IMR-90 (cell line): ENCODE measurements around the gene SLC25A33. TPM values are rescaled to one million over a fixed set of nuclear protein-coding genes. Genes with fewer than 3 reads are reported as not detected.

Experiments
- ATAC-seq: fragments of 200-7000 bp; cut with Tn5 transposase; 2 replicates; pipeline ENCODE4 v1.9.1; 2020; ENCODE audit warnings: low read depth, mild to moderate bottlenecking, moderate library complexity
- BruUV-seq: library from RNA; stranded (reverse); fragments of 400-500 nt; replicated peaks from 2 replicates; lab custom pipeline; 2021; lab: Mats Ljungman, UMichigan
- CTCF ChIA-PET: fragments of 300-600 bp; formaldehyde crosslinking; extraction: SDS; loops from one replicate; lab custom pipeline; 2021; ENCODE audit warnings: antibody characterized with exemption; lab: Yijun Ruan, JAX
- POLR2A ChIA-PET: fragments of 300-600 bp; sonication (Branson Sonifier 250); formaldehyde crosslinking; loops from one replicate; lab custom pipeline; 2022; ENCODE audit warnings: antibody characterized with exemption; ENCODE audit not compliant: unreplicated experiment; lab: Charles Lee
- DNase-seq: peaks from one replicate; pipeline ENCODE4 v3.0.0; 2013
- H2AFZ ChIP-seq: replicated peaks from 2 replicates; pipeline ENCODE3; 2013; ENCODE audit warnings: low read length, mild to moderate bottlenecking; ENCODE audit not compliant: poor library complexity
- H2AK5ac ChIP-seq: 2 replicates; pipeline ENCODE4 v1.6.1; 2013; ENCODE audit warnings: low read depth, low read length, inconsistent platforms
- H2AK9ac ChIP-seq: replicated peaks from 2 replicates; pipeline ENCODE3; 2013; ENCODE audit warnings: mild to moderate bottlenecking, low read depth, low read length, moderate library complexity; ENCODE audit not compliant: poor library complexity
- H2BK120ac ChIP-seq: 2 replicates; pipeline ENCODE4 v1.6.1; 2013; ENCODE audit warnings: low read depth, low read length, inconsistent platforms
- H2BK15ac ChIP-seq: 3 replicates; pipeline ENCODE4 v1.6.1; 2013; ENCODE audit warnings: low read depth, low read length, inconsistent platforms
- H2BK20ac ChIP-seq: 2 replicates; pipeline ENCODE4 v1.6.1; 2013; ENCODE audit warnings: low read depth, mild to moderate bottlenecking, inconsistent platforms, low read length, moderate library complexity
- H2BK5ac ChIP-seq: 2 replicates; pipeline ENCODE4 v1.6.1; 2013; ENCODE audit warnings: mild to moderate bottlenecking, low read depth, low read length, inconsistent platforms; ENCODE audit not compliant: poor library complexity, severe bottlenecking
- H3K14ac ChIP-seq: replicated peaks from 2 replicates; pipeline ENCODE4 v1.6.1; 2013; ENCODE audit warnings: low read depth, low read length, inconsistent platforms
- H3K18ac ChIP-seq: 2 replicates; pipeline ENCODE4 v1.6.1; 2013; ENCODE audit warnings: low read depth, low read length, control low read depth
- H3K23ac ChIP-seq: 2 replicates; pipeline ENCODE4 v1.6.1; 2013; ENCODE audit warnings: low read depth, low read length, inconsistent platforms
- H3K27ac ChIP-seq: 2 replicates; pipeline ENCODE4 v1.5.1; 2013; ENCODE audit warnings: mild to moderate bottlenecking, control low read depth, low read length; ENCODE audit not compliant: insufficient read depth
- H3K27me3 ChIP-seq: 2 replicates; pipeline ENCODE4 v1.6.1; 2013; ENCODE audit warnings: low read length; ENCODE audit not compliant: control insufficient read depth, insufficient read depth
- H3K36me3 ChIP-seq: 2 replicates; pipeline ENCODE4 v1.6.1; 2013; ENCODE audit warnings: low read length, mixed read lengths; ENCODE audit not compliant: control insufficient read depth, insufficient read depth
- H3K4ac ChIP-seq: 2 replicates; pipeline ENCODE4 v1.6.1; 2013; ENCODE audit warnings: low read depth, low read length, inconsistent platforms
- H3K4me1 ChIP-seq: 2 replicates; pipeline ENCODE4 v1.6.1; 2013; ENCODE audit warnings: low read length, mixed read lengths; ENCODE audit not compliant: control insufficient read depth, insufficient read depth
- H3K4me2 ChIP-seq: 2 replicates; pipeline ENCODE4 v1.6.1; 2013; ENCODE audit warnings: low read depth, mild to moderate bottlenecking, control low read depth, low read length, moderate library complexity
- H3K4me3 ChIP-seq: 2 replicates; pipeline ENCODE4 v1.5.1; 2013; ENCODE audit warnings: low read depth, mild to moderate bottlenecking, control low read depth, low read length, moderate library complexity; ENCODE audit not compliant: insufficient read depth
- H3K56ac ChIP-seq: 2 replicates; pipeline ENCODE4 v1.6.1; 2013; ENCODE audit warnings: low read length, inconsistent platforms; ENCODE audit not compliant: insufficient read depth; ENCODE audit errors: extremely low read depth
- H3K79me1 ChIP-seq, 2 experiments: 2 replicates each; pipeline ENCODE4 v1.6.1; 2013; ENCODE audit warnings: low read length in 2 of 2, inconsistent platforms in 1 of 2, low read depth in 1 of 2
- H3K9ac ChIP-seq: 2 replicates; pipeline ENCODE4 v1.6.1; 2013; ENCODE audit warnings: low read depth, low read length, control low read depth
- H3K9me1 ChIP-seq: 2 replicates; pipeline ENCODE4 v1.6.1; 2013; ENCODE audit warnings: low read length, inconsistent platforms; ENCODE audit not compliant: insufficient read depth
- H3K9me3 ChIP-seq: 2 replicates; pipeline ENCODE4 v1.6.1; 2013; ENCODE audit warnings: low read length; ENCODE audit not compliant: control insufficient read depth, insufficient read depth
- H4K20me1 ChIP-seq: 2 replicates; pipeline ENCODE4 v1.6.1; 2013; ENCODE audit warnings: low read length, inconsistent platforms; ENCODE audit not compliant: insufficient read depth
- H4K5ac ChIP-seq: 2 replicates; pipeline ENCODE4 v1.6.1; 2013; ENCODE audit warnings: mild to moderate bottlenecking, low read depth, low read length, control low read depth
- H4K8ac ChIP-seq, 2 experiments: 2 replicates each; pipeline ENCODE4 v1.6.1; 2013; ENCODE audit warnings: low read depth in 2 of 2, low read length in 2 of 2, control low read depth in 1 of 2, inconsistent platforms in 1 of 2
- H4K91ac ChIP-seq: 2 replicates; pipeline ENCODE4 v1.6.1; 2013; ENCODE audit warnings: low read depth, low read length, inconsistent platforms; ENCODE audit not compliant: insufficient read depth
- BHLHE40 ChIP-seq: fragments of 150-350 bp; IDR thresholded peaks from 2 replicates; pipeline ENCODE4 v1.6.1; 2016; ENCODE audit warnings: mild to moderate bottlenecking, low read depth, low read length
- CEBPB ChIP-seq: IDR thresholded peaks from 2 replicates; pipeline ENCODE4 v1.6.1; 2012; ENCODE audit warnings: low read depth, low read length, improper control_type of control experiment
- CHD1 ChIP-seq: IDR thresholded peaks from 2 replicates; pipeline ENCODE4 v1.6.1; 2012; ENCODE audit warnings: low read depth, low read length, improper control_type of control experiment
- CTCF ChIP-seq: conservative IDR thresholded peaks from 2 replicates; pipeline ENCODE4 v1.5.1; 2012; ENCODE audit warnings: mild to moderate bottlenecking, low read depth, low read length, improper control_type of control experiment
- FOS ChIP-seq: fragments of 150-350 bp; IDR thresholded peaks from 2 replicates; pipeline ENCODE4 v1.6.1; 2016; ENCODE audit warnings: low read depth, low read length
- MAFK ChIP-seq: IDR thresholded peaks from 2 replicates; pipeline ENCODE4 v1.6.1; 2012; ENCODE audit warnings: low read depth, low read length, improper control_type of control experiment
- MAZ ChIP-seq: IDR thresholded peaks from 2 replicates; pipeline ENCODE4 v1.6.1; 2012; ENCODE audit warnings: low read depth, mild to moderate bottlenecking, low read length, improper control_type of control experiment, moderate library complexity, borderline replicate concordance
- MXI1 ChIP-seq: IDR thresholded peaks from 2 replicates; pipeline ENCODE4 v1.6.1; 2012; ENCODE audit warnings: low read depth, mild to moderate bottlenecking, low read length, moderate library complexity, borderline replicate concordance
- NFE2L2 ChIP-seq: fragments of 150-350 bp; IDR thresholded peaks from 2 replicates; pipeline ENCODE4 v1.6.1; 2016; ENCODE audit warnings: low read depth, mild to moderate bottlenecking, low read length
- POLR2A ChIP-seq: IDR thresholded peaks from 2 replicates; pipeline ENCODE4 v1.6.1; 2012; ENCODE audit warnings: mild to moderate bottlenecking, low read depth, low read length
- RAD21 ChIP-seq: IDR thresholded peaks from 2 replicates; pipeline ENCODE4 v1.6.1; 2012; ENCODE audit warnings: low read length, improper control_type of control experiment
- RCOR1 ChIP-seq: IDR thresholded peaks from 2 replicates; pipeline ENCODE4 v1.6.1; 2012; ENCODE audit warnings: mild to moderate bottlenecking, low read length, improper control_type of control experiment; ENCODE audit not compliant: insufficient replicate concordance
- RFX5 ChIP-seq: IDR thresholded peaks from 2 replicates; pipeline ENCODE4 v1.8.0; 2012; ENCODE audit warnings: low read depth, mild to moderate bottlenecking, low read length, moderate library complexity
- SMC3 ChIP-seq: fragments of 150-350 bp; IDR thresholded peaks from 2 replicates; pipeline ENCODE4 v1.6.1; 2016; ENCODE audit warnings: low read depth, mild to moderate bottlenecking, antibody characterized with exemption, low read length, moderate library complexity
- USF2 ChIP-seq: fragments of 150-350 bp; IDR thresholded peaks from 2 replicates; pipeline ENCODE4 v1.6.1; 2017; ENCODE audit warnings: mild to moderate bottlenecking, antibody characterized with exemption, low read length, low read depth
- WGBS, 2 experiments: methylation state at CpG; one replicate each; pipeline versions ENCODE4 v1.1.5 to v1.1.7; 2013; ENCODE audit warnings: missing lambda C conversion rate in 2 of 2; ENCODE audit not compliant: insufficient read length in 1 of 2; ENCODE audit errors: extremely low coverage in 2 of 2; 5-methylcytosine and 5-hydroxymethylcytosine counted together
- dilution Hi-C: fragments of 300-500 bp; cut with HindIII; formaldehyde crosslinking; loops from one replicate; pipeline ENCODE4 v1.14.3; 2018; ENCODE audit warnings: low sequenced_read_pairs; ENCODE audit not compliant: unreplicated experiment
- in situ Hi-C: fragments of 300-500 bp; cut with MboI; formaldehyde crosslinking; loops from 3 replicates; pipeline ENCODE4 v1.14.3; 2019; ENCODE audit warnings: low sequenced_read_pairs, inconsistent platforms, mixed read lengths
- intact Hi-C: fragments of 100-400 bp; cut with micrococcal nuclease; formaldehyde crosslinking; loops from 2 replicates; pipeline ENCODE4 v1.10.0; 2022
- polyA plus RNA-seq, 3 experiments: library from polyadenylated mRNA; depleted of rRNA; stranded (reverse); fragments of >200 nt; gene quantifications; 2 replicates each; pipeline ENCODE4 v1.2.3, GENCODE V29; 2012; ENCODE audit warnings: low replicate concordance in 1 of 3
- total RNA-seq: library from RNA; depleted of rRNA; stranded (reverse); fragments of >200 nt; gene quantifications from 2 replicates; pipeline ENCODE4 v1.2.3, GENCODE V29; 2012
- TF ChIP-seq, protein P1 (sequence below): fragments of 150-350 bp; IDR thresholded peaks from 2 replicates; pipeline ENCODE4 v1.6.1; 2016; ENCODE audit warnings: low read depth, mild to moderate bottlenecking, low read length, moderate library complexity, borderline replicate concordance

Gene SLC25A33
- total and polyA plus RNA-seq, 2 of the 4 experiments (the other 2 are of a cell fraction), result 2.5 to 3.0 TPM

GRCh38 chr1:9609998-9610397 lies 70.7 kb downstream of the SLC25A33 start:
- Histone ChIP-seq H2BK15ac (no peak overlapping the region), H3K14ac (no peak overlapping the region), H4K20me1 (no peaks in the 10 kb centered on the region; the same call in 1 of the 2 replicates), H2BK20ac (no peak overlapping the region), H3K9ac (no peak overlapping the region), H3K36me3 (peaks cover 22% of the 10 kb centered on the region), H3K27me3 (no peaks in the 10 kb centered on the region), H3K18ac (no peak overlapping the region), H4K5ac (no peak overlapping the region), H3K4me3 (no peak overlapping the region), H4K91ac (no peak overlapping the region), H4K8ac (no peak overlapping the region), H3K4me1 (no peaks in the 10 kb centered on the region), H3K9me1 (no peaks in the 10 kb centered on the region), H2AFZ (no peak overlapping the region), H3K23ac (no peak overlapping the region), H2BK120ac (no peak overlapping the region), H3K79me1 (no peaks in the 10 kb centered on the region), H2BK5ac (no peak overlapping the region), H2AK5ac (no peak overlapping the region), H3K56ac (no peak overlapping the region), H3K4ac (no peak overlapping the region), H3K4me2 (no peak overlapping the region), H3K9me3 (no peaks in the 10 kb centered on the region), H3K27ac (no peak overlapping the region), H2AK9ac (no peak overlapping the region)
- intact Hi-C loops (no loop called here), in situ Hi-C loops (no loop called here), dilution Hi-C loops (no loop called here)
- BruUV-seq, result no TSS peak
- ATAC-seq, result no peak
- ChIA-PET CTCF (no interaction called here), POLR2A (no interaction called here)
- DNase-seq, result no peak
- 87% methylated on average over 3 of the region's 5 CpGs; no CpG with 5 or more reads in 1 of the 2 experiments for WGBS, 2 experiments
- no peak for TF ChIP-seq USF2
- no peak for TF ChIP-seq CHD1
- no peak for TF ChIP-seq MAZ
- no peak for TF ChIP-seq FOS
- no peak for TF ChIP-seq RCOR1
- TF ChIP-seq RAD21, result no peak
- TF ChIP-seq, protein P1, sequence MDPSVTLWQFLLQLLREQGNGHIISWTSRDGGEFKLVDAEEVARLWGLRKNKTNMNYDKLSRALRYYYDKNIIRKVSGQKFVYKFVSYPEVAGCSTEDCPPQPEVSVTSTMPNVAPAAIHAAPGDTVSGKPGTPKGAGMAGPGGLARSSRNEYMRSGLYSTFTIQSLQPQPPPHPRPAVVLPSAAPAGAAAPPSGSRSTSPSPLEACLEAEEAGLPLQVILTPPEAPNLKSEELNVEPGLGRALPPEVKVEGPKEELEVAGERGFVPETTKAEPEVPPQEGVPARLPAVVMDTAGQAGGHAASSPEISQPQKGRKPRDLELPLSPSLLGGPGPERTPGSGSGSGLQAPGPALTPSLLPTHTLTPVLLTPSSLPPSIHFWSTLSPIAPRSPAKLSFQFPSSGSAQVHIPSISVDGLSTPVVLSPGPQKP, result no peak
- no peak for TF ChIP-seq CEBPB
- no peak for TF ChIP-seq SMC3
- TF ChIP-seq RFX5, result no peak
- no peak for TF ChIP-seq MAFK
- TF ChIP-seq MXI1, result no peak
- no peak for TF ChIP-seq CTCF
- TF ChIP-seq NFE2L2, result no peak
- no peak for TF ChIP-seq POLR2A
- no peak for TF ChIP-seq BHLHE40
